PC-3 (cell line): Measurements from ENCODE around the gene NFU1.

Source experiments
- EZH2 ChIP-seq: fragments of 300-600 bp; sonication (generic); IDR thresholded peaks from one replicate; pipeline ENCODE4 v1.6.1; 2017; ENCODE audit warnings: antibody characterized with exemption, mild to moderate bottlenecking, low read length; ENCODE audit not compliant: unreplicated experiment
- EZH2phosphoT487 ChIP-seq: fragments of 300-600 bp; sonication (generic); IDR thresholded peaks from 2 replicates; pipeline ENCODE4 v1.6.1; 2018; ENCODE audit warnings: mild to moderate bottlenecking, antibody characterized with exemption, low read length, borderline replicate concordance
- TF ChIP-seq, protein P1 (sequence below): fragments of 300-600 bp; sonication (generic); conservative IDR thresholded peaks from 2 replicates; pipeline ENCODE4 v1.5.1; 2017; ENCODE audit warnings: antibody characterized with exemption, low read depth, mild to moderate bottlenecking, low read length

DNA sequence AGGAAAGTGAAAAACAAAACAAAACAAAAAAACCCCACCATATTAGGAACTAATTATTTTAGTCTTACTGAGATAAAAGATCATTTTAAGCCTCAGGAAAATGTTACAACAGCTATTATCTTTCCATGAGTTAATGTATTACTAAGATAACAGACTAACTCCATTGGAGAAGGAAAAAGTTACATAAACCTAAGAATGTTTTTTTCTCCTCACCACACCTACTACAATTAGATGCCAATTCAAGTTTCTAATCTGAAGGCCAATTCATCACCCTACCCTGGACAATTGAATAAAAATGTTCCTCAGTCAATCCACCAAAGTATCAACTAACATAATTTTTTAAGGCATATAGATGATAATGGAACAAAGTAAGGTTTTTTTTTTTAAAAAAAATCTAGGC is 40.0 kb downstream of the NFU1 start:
- TF ChIP-seq, protein P1, sequence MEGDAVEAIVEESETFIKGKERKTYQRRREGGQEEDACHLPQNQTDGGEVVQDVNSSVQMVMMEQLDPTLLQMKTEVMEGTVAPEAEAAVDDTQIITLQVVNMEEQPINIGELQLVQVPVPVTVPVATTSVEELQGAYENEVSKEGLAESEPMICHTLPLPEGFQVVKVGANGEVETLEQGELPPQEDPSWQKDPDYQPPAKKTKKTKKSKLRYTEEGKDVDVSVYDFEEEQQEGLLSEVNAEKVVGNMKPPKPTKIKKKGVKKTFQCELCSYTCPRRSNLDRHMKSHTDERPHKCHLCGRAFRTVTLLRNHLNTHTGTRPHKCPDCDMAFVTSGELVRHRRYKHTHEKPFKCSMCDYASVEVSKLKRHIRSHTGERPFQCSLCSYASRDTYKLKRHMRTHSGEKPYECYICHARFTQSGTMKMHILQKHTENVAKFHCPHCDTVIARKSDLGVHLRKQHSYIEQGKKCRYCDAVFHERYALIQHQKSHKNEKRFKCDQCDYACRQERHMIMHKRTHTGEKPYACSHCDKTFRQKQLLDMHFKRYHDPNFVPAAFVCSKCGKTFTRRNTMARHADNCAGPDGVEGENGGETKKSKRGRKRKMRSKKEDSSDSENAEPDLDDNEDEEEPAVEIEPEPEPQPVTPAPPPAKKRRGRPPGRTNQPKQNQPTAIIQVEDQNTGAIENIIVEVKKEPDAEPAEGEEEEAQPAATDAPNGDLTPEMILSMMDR: no peak
- TF ChIP-seq EZH2 (no peak), EZH2phosphoT487 (no peak)
